Measurements from ENCODE around the gene CAMK4. TPM values are rescaled to one million over a fixed set of nuclear protein-coding genes. Genes with fewer than 3 reads are reported as not detected.

CAMK4 gene
- total RNA-seq, 1 experiment from 2014 or later: 10.2 TPM

GRCh38 chr5:111214052-111214742 is 10.0 kb upstream of the CAMK4 start:
- RAD21 ChIA-PET (ENCODE audit: low non-redundant PET in 1 of 2, low total read pairs in 2 of 2, uncharacterized antibody in 2 of 2, unreplicated experiment in 2 of 2): no interaction called here
- Histone ChIP-seq H3K79me2 (ENCODE audit: insufficient read depth, low read length) (no peaks in the 10 kb centered on the region), H3K36me3 (ENCODE audit: control insufficient read depth in 1 of 2, insufficient read depth in 2 of 2, low read length in 2 of 2) (no peaks in the 10 kb centered on the region), H3K27me3 (ENCODE audit: insufficient read depth, low read length) (peaks cover 3% of the 10 kb centered on the region; the same call in 1 of the 2 replicates), H3K4me3 (replicated peaks in 1 of 2; ENCODE audit: low read depth in 1 of 2, low read length in 2 of 2) (no peak overlapping the region), H3K4me2 (ENCODE audit: low read length) (no peak overlapping the region), H3K27ac (ENCODE audit: low read depth, low read length) (no peak overlapping the region), H3K9ac (ENCODE audit: low read length) (no peak overlapping the region), H3K9me3 (ENCODE audit: control insufficient read depth in 1 of 2, insufficient read depth in 1 of 2, low read depth in 1 of 2, low read length in 2 of 2) (no peaks in the 10 kb centered on the region), H4K20me1 (ENCODE audit: insufficient read depth) (no peaks in the 10 kb centered on the region), H3K4me1 (ENCODE audit: control insufficient read depth in 1 of 2, insufficient read depth in 2 of 2, low read length in 2 of 2) (no peaks in the 10 kb centered on the region), H3K9me2 (ENCODE audit: insufficient read depth) (no peaks in the 10 kb centered on the region), H2AFZ (ENCODE audit: low read depth, low read length, poor library complexity, severe bottlenecking) (no peak overlapping the region)
- no TSS peak for BruUV-seq (replicated peaks)
- intact Hi-C loops (cut with micrococcal nuclease): no loop called here
- no peak for TF ChIP-seq SP1 (IDR thresholded peaks at IDR 0.05; ENCODE audit: low read depth)
- TF ChIP-seq, protein P1, sequence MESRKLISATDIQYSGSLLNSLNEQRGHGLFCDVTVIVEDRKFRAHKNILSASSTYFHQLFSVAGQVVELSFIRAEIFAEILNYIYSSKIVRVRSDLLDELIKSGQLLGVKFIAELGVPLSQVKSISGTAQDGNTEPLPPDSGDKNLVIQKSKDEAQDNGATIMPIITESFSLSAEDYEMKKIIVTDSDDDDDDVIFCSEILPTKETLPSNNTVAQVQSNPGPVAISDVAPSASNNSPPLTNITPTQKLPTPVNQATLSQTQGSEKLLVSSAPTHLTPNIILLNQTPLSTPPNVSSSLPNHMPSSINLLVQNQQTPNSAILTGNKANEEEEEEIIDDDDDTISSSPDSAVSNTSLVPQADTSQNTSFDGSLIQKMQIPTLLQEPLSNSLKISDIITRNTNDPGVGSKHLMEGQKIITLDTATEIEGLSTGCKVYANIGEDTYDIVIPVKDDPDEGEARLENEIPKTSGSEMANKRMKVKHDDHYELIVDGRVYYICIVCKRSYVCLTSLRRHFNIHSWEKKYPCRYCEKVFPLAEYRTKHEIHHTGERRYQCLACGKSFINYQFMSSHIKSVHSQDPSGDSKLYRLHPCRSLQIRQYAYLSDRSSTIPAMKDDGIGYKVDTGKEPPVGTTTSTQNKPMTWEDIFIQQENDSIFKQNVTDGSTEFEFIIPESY (IDR thresholded peaks at IDR 0.05; ENCODE audit: extremely low read depth, insufficient replicate concordance, low read length): no peak
- no peak for TF ChIP-seq POLR2AphosphoS5 (IDR thresholded peaks at IDR 0.05; ENCODE audit: low read depth, low read length)
- TF ChIP-seq JUND (IDR thresholded peaks at IDR 0.05): no peak
- no peak for TF ChIP-seq ZNF274 (IDR thresholded peaks at IDR 0.05; ENCODE audit: low read depth, low read length)
- TF ChIP-seq, protein P2, sequence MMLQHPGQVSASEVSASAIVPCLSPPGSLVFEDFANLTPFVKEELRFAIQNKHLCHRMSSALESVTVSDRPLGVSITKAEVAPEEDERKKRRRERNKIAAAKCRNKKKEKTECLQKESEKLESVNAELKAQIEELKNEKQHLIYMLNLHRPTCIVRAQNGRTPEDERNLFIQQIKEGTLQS (IDR thresholded peaks at IDR 0.05): no peak
- TF ChIP-seq ZFX (IDR thresholded peaks at IDR 0.05): no peak
- no peak for TF ChIP-seq YY1 (IDR thresholded peaks at IDR 0.05; ENCODE audit: extremely low read depth, insufficient replicate concordance, low read depth, low read length)
- TF ChIP-seq ELF1 (IDR thresholded peaks at IDR 0.05; ENCODE audit: borderline replicate concordance, low read depth): no peak
- TF ChIP-seq EGR1 (IDR thresholded peaks at IDR 0.05; ENCODE audit: low read depth): no peak
- TF ChIP-seq EZH2phosphoT487 (IDR thresholded peaks at IDR 0.05; ENCODE audit: borderline replicate concordance): no peak
- no peak for TF ChIP-seq CBX3 (IDR thresholded peaks at IDR 0.05; ENCODE audit: low read depth)
- TF ChIP-seq SIN3A (IDR thresholded peaks at IDR 0.05; ENCODE audit: low read depth): no peak
- no peak for TF ChIP-seq CEBPB (IDR thresholded peaks at IDR 0.05; ENCODE audit: low read depth)
- TF ChIP-seq, protein P3, sequence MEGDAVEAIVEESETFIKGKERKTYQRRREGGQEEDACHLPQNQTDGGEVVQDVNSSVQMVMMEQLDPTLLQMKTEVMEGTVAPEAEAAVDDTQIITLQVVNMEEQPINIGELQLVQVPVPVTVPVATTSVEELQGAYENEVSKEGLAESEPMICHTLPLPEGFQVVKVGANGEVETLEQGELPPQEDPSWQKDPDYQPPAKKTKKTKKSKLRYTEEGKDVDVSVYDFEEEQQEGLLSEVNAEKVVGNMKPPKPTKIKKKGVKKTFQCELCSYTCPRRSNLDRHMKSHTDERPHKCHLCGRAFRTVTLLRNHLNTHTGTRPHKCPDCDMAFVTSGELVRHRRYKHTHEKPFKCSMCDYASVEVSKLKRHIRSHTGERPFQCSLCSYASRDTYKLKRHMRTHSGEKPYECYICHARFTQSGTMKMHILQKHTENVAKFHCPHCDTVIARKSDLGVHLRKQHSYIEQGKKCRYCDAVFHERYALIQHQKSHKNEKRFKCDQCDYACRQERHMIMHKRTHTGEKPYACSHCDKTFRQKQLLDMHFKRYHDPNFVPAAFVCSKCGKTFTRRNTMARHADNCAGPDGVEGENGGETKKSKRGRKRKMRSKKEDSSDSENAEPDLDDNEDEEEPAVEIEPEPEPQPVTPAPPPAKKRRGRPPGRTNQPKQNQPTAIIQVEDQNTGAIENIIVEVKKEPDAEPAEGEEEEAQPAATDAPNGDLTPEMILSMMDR (IDR thresholded peaks at IDR 0.05 in 2 of 3, conservative IDR thresholded peaks at IDR 0.05 in 1 of 3; ENCODE audit: borderline replicate concordance in 1 of 3, insufficient read depth in 1 of 3, low read depth in 2 of 3, low read length in 2 of 3): no peak
- TF ChIP-seq, protein P4, sequence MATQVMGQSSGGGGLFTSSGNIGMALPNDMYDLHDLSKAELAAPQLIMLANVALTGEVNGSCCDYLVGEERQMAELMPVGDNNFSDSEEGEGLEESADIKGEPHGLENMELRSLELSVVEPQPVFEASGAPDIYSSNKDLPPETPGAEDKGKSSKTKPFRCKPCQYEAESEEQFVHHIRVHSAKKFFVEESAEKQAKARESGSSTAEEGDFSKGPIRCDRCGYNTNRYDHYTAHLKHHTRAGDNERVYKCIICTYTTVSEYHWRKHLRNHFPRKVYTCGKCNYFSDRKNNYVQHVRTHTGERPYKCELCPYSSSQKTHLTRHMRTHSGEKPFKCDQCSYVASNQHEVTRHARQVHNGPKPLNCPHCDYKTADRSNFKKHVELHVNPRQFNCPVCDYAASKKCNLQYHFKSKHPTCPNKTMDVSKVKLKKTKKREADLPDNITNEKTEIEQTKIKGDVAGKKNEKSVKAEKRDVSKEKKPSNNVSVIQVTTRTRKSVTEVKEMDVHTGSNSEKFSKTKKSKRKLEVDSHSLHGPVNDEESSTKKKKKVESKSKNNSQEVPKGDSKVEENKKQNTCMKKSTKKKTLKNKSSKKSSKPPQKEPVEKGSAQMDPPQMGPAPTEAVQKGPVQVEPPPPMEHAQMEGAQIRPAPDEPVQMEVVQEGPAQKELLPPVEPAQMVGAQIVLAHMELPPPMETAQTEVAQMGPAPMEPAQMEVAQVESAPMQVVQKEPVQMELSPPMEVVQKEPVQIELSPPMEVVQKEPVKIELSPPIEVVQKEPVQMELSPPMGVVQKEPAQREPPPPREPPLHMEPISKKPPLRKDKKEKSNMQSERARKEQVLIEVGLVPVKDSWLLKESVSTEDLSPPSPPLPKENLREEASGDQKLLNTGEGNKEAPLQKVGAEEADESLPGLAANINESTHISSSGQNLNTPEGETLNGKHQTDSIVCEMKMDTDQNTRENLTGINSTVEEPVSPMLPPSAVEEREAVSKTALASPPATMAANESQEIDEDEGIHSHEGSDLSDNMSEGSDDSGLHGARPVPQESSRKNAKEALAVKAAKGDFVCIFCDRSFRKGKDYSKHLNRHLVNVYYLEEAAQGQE (IDR thresholded peaks at IDR 0.05; ENCODE audit: low read depth): no peak
- TF ChIP-seq SRF (IDR thresholded peaks at IDR 0.05; ENCODE audit: low read depth): no peak
- no peak for TF ChIP-seq EZH2 (IDR thresholded peaks at IDR 0.05)
- TF ChIP-seq FOSL1 (IDR thresholded peaks at IDR 0.05; ENCODE audit: low read depth): no peak
- TF ChIP-seq RAD21 (IDR thresholded peaks at IDR 0.05; ENCODE audit: low read depth): no peak
- CTCF ChIA-PET: no interaction called here
- ATAC-seq: no peak
- POLR2A ChIA-PET: no interaction called here
- DNase-seq (ENCODE audit: low read depth, low spot score): no peak

Measured in HCT116 (cell line).